GM12865 (cell line): ENCODE data around the gene TOPORS.

Source experiments
- DNase-seq: peaks from one replicate; pipeline ENCODE4 v3.0.0; 2010; ENCODE audit warnings: low read depth
- H3K4me3 ChIP-seq: 2 replicates; pipeline ENCODE4 v1.5.1; 2011; ENCODE audit warnings: mild to moderate bottlenecking, low read depth, low read length, control low read depth
- CTCF ChIP-seq: IDR thresholded peaks from 2 replicates; pipeline ENCODE4 v1.5.1; 2011; ENCODE audit warnings: low read length, control low read depth, low read depth, inconsistent platforms; ENCODE audit not compliant: insufficient read depth; ENCODE audit errors: missing control alignments

TOPORS gene

GRCh38 chr9:32587901-32588300, 35.5 kb upstream of the TOPORS start:
- no peak for TF ChIP-seq CTCF
- H3K4me3 ChIP-seq = no peak overlapping the region
- no peak for DNase-seq

GRCh38 chr9:32584784-32585183, 32.4 kb upstream of the TOPORS start:
- no peak overlapping the region for H3K4me3 ChIP-seq
- no peak for DNase-seq
- TF ChIP-seq CTCF = no peak

GRCh38 chr9:32581512-32582143, 29.2 kb upstream of the TOPORS start:
- DNase-seq = peak; percentile 70
- no peak overlapping the region for H3K4me3 ChIP-seq
- TF ChIP-seq CTCF = peak; percentile 58

DNA sequence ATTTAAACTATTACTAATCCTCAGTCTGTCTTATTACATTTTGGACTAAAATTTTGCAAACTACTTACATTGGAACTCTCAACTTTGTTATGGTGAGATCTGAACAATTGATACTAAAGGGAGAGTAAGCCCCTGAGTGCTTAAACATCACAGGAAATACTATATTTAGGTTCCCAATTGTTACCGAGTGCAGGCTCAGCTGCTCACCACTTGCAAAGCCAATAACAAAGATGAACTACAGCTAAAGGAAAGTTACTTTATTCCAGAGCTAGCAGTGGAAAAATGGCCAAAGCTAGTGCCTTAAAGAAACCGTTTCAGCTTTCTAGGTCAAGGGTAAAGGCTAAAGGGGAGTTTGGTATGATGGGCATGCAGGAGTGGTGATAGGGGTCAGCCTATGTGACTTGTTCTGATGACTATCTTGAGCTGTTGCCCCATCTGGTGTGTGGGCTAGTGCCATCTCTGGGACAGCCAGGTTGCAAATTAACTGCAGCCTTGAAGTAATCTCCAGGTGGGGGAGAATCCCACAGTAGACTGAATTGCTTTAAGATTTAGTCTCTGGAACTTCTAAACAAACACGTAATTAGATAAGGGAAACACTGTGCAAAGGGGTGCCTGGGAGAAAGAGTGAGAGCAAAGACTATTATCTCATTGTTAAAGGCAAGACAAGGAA, 28.4 kb upstream of the TOPORS start:
- H3K4me3 ChIP-seq = no peak overlapping the region
- no peak for DNase-seq
- no peak for TF ChIP-seq CTCF

DNA sequence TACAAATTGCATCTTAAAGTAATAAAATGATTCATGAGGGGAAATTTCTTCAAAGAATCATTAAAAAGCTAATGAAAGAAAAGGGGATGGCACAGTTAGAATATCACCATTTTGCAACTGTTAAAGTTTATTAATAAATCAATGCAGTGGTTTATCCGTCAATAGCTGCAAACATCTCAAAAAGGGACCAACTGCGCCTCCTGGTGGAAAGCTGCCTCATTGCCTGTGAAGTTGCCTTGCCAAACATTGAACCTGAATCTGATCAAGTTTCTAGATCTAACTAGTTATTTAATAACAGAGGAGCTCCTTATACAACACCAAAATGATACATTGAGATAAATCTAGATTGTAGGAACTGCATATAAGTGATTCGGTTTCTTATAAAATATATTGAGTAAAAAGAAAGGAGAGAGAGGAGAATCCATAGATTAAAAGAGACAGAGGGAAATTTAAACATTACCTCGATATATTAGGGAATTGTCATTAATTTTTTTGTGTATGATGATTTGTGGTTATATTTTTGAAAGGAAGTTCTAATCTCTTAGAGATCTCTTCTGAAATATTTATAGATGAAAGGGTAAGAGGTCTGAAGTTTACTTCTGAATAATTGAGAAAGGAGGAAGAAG, 27.4 kb upstream of the TOPORS start:
- H3K4me3 ChIP-seq = no peak overlapping the region
- peak; percentile 74 for DNase-seq
- TF ChIP-seq CTCF = peak; percentile 92

- DNase-seq = no peak
- TF ChIP-seq CTCF = no peak
- H3K4me3 ChIP-seq = no peak overlapping the region
Measured at GRCh38 chr9:32578976-32579375, 26.6 kb upstream of the TOPORS start.
